ENCODE results near the gene CRISPLD2.
"Not testable (repeated sequence)": the region's sequence is repeated elsewhere in the genome, so short reads cannot be mapped to it uniquely, and the experiment has no call there.

The CRISPLD2 gene

DNA sequence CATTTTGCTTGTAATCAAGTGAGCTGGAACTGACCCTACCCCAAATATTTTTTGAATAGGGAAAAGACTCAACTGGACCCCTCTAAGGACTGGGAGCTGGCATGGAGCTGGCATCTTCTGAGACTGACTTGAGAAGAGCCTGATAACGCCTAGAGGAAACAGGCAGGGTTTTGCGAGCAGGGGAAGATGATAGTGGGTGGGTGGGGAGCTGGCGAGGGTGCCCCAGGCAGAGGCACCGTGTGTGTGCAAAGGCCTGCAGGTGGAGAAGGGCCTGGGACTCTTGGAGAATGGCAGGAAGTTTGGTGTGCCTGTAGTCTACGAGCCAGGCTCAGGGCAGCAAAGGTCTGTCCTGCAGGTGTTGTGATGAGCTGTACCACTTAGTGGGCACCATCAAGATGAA, 4.1 kb downstream of the CRISPLD2 start:
- no peak for DNase-seq

DNA sequence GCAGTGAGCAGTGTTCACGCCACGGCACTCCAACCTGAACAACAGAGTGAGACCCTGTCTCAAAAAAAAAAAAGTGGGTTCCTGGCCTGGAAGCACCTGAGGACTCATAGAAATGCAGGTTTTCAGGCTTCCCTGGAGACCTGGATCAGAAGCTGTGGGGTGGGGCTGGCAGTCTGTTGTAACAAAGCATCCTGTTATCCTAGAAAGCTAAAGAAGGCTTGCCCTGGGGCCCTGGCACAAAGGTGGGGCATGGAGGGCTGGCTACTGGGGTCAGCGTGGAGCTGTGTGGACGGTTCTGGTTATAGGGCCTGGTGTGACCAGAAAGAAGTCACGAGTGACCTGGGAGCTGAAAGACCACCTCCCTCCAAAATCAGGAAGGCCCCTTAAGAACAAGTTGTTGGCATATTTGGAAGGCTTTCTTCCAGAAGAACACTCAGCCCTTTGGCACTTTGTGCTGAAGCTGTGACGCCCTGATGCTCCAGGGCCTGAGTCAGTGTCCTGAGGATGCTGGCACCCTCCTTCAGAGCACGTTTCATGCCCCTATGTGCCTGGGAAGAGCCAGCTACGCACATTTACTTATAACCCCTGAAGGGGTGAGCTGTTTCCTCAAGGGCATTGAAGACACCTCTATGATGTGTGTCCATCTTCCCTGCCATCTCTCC, 6.2 kb downstream of the CRISPLD2 start:
- no peak for DNase-seq

DNA sequence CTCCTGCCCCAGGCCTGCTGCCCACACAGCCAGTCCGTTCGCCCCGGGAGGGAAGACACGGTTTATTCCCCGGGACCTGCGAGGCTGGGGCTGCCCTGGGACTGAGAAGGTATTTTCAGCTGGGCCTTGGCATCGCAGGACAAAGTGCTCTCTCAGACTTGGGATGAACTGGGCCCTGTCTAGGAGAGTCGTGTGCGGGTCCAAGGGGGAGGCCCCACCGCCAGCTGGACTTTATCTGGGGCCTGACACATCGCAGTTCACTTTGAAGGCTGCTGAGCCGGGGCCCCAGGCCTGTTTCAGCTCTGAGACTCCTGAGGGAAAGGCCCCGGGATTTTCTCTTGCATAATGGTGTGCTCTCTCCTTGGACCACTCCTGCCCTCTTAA, 6.8 kb downstream of the CRISPLD2 start:
- DNase-seq = no peak

DNA sequence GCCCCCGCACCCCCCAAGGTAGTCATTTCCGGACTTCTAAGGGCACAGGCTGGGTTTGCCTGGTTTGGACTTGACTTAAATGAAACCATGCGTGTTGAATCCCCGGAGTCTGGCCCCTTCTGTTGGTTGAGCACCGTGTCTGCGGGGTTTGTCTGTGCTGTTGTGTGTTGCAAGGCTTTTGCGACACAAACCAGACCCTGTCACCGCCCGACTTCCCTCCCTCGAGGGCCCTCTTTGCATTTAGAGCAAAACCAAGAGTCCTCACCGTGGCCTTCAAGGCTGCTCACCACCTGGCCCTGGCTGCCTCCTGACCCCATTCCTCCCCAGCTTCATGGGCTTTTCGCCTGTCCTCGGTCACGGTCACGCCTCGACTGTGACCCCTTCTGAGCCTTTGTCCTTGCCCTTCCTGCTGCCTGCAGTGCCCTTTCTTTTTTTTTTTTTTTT, 7.4 kb downstream of the CRISPLD2 start:
- no peak for DNase-seq

DNA sequence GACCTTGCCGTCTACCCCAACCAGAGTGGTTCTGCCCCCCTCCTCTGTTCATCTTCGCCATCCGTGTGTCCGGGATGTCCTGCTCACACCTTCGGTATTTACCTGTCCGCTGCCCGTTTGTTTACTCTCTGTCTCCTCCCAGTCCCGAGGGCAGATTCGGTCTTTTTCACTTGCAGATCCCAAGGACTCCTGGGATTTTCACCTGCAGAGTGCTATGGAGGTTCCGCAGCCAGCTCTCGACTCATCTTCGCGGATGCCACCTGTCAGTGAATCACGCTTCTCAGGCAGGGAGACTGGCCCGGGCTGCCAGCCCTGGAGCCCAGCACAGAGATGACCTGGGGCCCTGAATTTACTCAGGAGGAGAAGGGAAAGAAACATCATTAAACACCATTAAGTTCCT, 8.1 kb downstream of the CRISPLD2 start:
- DNase-seq = no peak

DNA sequence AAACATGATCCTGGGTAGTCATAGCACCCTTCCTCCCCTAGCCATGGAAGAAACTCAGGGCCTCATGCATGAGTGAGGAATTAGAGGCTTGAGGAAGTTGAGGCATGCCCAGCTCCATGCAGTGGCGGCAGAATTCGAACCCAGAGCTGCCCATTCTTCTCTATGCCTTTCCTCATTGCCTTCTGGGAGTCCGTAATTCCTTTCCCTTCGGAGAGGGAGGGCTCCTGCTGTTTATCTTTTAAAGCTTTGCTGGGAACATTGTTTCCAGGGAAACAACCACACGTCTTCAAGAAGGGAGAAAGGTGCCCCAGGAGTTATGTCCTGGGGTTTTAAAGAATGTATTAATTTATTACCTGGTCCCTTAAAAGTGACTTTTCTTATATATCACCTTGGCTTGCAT, 8.5 kb downstream of the CRISPLD2 start:
- no peak for DNase-seq

DNA sequence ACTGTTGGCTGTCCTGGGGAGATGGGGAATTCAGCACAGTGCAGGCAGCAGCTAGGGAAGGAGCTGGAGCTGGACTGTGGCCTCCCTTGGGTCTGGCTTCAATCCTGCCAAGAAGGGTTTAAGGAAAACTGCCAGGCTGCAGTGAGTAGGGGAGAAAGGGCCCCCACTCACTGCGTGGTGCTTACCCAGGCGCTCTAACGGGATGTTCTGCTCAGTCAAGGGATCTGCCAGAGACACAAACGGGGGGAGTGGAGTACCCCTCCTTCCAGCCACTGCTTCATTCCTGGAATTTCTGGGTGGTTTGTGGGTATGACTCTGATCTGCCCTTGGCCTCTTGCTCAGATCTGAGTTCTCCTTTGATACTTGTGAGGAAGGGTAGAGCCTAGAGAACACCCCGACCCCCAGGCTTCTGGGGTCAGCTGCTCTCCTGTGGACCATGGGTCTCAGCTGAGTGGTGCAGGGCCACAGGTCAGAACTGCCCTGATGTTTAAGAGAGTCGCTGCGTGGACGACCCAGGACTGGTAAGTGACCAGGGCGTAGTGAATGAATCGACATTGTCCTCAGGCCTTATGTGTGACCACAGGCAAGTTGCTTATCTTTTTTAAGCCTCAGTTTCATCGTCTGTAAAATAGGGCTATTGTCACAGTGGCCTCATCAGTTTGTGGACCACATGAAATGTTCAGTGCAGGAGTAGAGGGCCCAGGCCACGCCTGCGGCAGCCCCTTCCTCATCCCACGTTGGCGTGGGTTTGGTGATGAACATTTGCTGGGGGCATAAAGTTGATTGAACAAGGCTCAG, 9.6 kb downstream of the CRISPLD2 start:
- no peak for DNase-seq

DNA sequence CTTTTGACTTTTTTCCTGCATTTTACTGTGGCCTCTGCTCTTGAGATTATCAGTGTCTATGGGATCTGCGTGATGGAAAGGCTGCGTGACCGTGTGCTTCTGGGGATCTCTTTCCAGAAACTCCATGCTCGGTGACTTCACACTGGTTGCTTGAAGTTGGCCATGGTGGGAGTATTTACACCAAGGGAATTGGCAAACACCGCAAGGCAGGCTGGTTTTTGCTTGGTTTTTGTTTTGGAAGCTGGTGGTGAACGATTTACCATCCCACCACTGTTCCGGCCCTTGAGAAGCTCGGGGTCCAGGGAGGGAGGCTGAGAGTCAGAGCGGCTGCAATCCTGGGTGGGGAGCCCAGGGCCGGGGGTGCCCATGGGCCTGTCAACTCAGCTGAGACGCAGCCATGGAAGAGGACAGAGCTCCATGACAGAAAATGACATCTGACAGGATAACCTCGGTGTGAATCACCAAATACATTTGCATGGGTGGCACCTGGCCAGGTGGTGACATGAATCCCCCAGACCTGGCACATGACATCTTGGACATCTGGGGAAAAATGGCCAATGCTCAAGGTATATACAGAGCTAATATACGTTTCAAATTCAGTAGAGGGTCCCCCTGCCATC, 11.1 kb downstream of the CRISPLD2 start:
- DNase-seq = no peak

DNA sequence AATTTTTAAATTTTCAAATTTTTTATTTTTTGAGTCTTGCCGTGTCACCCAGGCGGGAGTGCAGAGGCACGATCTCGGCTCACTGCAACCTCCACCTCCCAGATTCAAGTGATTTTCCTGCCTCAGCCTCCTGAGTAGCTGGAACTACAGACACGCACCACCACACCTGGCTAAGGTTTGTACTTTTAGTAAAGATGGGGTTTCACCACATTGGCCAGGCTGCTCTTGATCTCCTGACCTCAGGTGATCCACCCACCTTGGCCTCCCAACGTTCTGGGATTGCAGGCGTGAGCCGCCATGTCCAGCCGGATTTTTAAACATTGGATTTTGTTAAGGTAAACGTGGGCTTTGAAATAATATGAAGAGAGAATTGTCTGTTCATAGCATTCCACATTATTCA, 11.9 kb downstream of the CRISPLD2 start:
- not testable (repeated sequence) for DNase-seq

DNA sequence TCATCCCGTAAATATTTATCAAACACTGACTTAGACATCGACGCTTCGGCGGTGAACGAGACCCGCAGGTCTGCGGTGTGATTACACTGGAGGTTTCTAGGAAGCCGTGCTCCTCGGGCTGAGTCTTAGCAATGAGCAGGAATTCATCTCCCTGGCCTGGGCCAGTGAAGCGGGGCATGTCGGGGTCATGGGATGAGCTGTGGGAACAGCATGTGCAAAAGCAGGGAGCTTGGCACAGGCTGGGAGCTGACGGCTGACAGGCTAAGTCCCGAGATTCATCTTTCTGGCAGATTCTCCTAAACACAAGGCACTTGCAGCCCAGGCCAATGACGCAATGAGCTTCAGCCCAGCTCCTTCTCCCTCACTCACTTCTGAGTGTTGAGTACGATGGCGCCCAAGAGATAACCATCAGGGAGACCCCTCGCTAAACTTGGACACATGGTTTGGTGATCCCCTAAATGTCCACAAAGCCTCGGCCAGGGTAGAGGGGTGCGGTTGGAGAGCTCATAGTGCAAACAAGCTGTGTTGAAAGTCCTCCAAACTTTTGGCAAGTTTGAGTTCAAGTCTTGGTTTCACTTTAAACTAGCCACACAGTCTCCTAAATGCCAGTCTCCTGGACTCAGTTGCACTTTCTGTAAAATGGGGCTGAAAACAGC, 12.8 kb downstream of the CRISPLD2 start:
- no peak for DNase-seq

DNA sequence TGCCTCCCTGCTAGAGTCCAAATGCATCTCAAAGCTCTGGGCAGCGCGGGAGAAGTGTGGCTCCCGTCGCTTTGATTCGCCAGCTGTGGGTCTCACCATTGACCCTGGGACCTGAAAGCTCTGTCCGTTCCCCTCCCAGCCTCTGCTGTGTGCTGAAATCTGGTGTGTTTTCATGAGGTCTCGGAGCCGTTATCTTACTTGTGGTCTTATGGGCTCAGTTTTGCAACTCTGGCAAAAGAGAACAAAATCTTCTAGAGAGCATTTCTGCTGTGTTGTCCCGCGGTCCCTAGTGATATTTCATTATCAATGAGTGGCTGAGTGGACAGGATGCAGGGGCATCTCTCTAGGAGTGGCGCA, 13.3 kb downstream of the CRISPLD2 start:
- DNase-seq = no peak

DNA sequence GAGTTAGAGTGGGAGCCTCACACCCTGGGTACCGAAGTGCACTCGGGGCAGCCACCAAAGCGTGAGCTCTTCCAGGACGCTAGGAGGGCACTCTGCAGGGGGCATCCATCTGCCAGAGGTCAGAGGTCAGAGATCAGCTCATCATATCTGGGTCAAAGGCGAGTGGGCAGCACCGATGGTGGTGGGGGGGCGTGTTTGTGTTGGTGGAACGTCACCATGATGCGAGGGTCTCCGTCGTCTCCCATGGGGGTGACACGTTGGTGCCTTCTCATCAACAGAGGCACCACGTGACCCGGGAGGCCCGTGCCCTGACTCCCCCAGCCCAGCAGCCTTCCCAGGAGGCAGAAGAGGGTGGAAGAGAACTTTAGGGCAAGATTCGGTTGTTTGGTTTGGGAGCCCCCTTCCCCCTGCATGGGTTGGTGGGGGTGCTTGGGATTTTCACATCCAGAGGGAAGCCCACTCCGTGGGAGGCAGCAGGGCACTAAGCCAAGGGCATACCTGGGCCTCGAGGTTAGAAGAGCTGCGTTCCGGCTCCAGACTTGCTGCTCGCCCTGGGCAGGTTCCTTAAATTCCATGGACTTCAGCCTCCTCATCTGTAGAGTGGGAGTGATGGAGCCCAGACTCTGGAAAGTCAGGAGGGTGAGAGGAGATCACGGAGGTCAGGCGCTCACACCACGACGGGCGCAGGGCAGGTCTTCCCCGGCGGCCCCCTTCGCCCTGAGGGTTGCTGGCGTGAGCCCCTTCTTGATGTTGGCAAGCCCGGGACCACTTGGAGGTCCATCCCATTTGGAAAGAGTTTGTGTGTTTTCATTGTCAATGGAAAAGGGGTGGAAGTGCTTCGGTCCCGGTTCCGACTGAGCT, 14.0 kb downstream of the CRISPLD2 start:
- DNase-seq = no peak

DNA sequence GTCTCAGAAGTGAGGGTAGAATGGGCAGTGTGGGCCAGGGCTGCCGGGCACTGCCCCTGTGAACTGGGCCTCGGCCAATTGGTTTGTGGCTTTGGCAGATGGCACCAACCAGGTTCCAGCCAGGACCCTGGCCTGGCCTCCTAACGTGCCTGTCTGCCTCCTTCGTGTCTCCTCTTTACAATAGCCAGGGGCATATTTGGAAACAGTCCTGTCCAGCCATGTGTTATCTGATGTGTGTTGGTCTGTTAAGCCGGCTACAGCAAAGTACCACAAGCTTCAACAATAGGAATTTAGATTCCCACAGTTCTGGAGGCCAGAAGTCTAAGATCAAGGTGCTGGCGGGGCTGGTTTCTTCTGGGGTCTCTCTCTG, 14.6 kb downstream of the CRISPLD2 start:
- no peak for DNase-seq

DNA sequence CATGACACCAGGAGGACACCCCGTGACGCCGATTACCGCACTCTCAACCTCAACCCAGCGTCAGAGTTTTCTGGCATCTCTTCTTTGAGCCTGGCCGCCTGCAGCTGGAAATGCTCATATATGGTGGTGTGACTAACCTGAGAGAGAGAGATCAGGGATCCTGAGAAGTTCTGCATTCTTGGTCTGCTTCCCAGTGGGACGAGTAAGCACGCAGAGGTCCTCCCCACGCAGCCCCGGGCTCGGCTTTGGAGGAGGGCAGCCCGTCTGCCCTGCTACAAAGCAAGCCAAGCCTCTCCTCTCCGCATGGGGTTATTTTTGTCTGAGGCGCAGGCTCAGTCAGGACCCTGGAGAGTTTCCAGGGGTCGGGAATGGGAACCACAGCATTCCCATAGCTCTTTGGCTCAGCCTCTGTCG, 16.5 kb downstream of the CRISPLD2 start:
- DNase-seq = no peak

DNA sequence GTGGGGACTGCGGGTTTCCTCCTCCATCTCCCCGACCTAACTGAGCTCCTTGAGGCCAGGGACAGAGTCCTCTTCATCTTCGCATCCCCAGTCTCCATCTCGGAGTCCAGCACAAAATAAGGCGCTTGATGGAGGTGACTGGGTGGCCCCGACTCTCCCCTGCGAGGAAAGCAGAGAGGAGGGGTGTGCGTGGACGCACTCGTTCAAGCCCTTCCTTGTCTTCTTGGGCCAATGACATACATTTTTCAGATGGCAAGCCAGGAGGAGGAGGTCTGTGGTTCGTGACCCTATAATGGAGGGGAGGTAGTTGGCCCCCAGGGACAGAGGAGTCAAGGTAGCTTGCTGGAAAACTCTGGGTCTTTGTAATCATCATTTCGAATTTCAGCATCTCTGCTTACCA, 17.2 kb downstream of the CRISPLD2 start:
- DNase-seq = no peak

DNA sequence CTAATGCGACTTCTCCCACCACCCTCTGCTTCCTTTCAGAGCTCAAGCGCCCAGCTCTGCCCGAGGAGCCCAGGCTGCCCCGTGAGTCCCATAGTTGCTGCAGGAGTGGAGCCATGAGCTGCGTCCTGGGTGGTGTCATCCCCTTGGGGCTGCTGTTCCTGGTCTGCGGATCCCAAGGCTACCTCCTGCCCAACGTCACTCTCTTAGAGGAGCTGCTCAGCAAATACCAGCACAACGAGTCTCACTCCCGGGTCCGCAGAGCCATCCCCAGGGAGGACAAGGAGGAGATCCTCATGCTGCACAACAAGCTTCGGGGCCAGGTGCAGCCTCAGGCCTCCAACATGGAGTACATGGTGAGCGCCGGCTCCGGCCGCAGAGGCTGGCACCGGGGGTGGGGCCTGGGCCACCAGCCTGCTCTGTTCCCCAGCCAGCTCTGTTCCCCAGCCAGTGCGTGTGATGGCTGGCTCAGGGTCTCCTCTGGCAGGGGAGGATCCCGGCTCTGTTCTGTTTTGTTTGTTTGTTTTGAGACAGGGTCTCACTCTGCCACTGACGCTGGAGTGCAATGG, 18.7 kb downstream of the CRISPLD2 start:
- DNase-seq = no peak

DNA sequence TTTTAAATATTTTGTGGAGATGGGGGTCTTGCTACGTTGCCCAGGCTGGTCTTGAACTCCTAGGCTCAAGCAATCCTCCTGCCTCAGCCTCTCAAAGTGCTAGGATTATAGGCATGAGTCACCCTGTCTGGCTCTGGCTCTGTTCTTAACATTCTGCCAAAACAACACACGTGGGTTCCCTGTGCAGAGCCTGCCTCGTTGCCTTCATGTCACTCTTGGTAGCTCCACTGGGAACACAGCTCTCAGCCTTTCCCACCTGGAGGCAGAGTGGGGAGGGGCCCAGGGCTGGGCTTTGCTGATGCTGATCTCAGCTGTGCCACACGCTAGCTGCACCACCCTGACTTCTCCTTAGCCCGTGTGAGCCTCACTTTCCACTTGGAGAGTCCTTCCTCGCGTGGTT, 19.3 kb downstream of the CRISPLD2 start:
- DNase-seq = no peak

DNA sequence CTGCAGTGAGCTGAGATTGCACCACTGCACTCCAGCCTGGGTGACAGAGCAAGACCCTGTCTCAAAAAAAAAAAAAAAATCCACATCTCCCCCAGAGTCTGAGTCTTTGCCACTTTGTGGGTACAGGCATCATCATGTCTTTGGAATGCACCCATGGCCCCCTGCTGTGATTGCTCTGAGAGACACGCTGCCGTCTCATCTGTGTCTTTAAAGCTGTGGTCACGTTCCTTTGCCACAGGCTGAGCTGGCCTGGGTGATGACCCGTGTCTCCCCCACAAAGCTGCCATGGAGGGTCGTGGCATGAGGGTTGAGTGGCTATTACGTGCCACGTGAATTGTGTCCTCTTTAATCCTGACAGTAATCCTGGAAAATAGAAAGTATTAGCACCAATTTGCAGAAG, 20.2 kb downstream of the CRISPLD2 start:
- DNase-seq = no peak

DNA sequence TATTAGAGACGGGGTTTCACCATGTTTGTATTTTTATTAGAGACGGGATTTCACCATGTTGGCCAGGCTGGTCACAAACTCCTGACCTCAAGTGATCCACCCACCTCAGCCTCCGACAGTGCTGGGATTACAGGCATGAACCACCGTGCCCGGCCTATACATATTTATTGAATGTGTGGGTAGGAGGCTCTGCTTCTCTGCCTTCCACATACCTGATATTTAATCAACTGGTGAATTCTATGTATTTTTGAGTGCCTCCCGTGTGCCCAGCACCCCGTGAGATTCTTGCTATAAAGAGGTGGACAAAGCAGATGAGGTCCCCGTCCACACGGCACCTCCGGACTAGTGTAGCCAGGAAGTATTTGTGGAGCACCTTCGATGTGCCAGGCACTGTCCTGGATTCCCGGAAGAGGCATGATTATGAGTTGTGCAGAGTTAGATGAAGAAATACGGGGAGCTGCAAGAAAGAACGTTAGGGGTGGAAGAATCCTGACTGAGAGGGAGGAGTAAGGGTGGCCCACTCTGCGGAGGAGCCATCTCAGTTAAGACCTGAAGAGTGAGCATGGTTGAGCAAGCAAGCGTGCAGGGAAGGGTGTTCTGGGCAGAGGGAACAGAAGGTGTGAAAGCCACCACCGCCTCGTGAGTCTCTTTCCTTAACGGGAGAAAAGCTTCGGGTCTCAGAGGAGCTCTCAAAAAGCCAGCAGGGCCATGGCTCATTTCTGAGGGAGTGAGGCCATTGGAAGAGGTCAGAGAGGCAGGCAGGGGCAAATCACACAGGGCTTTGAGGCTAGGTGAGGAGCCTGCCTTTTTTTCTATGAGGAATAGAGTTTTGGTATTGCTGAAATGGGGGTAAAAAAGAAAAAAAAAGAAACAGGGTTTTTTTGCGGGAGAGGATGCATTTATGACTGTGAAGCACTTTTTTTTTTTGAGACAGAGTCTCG, 21.2 kb downstream of the CRISPLD2 start:
- no peak for DNase-seq

DNA sequence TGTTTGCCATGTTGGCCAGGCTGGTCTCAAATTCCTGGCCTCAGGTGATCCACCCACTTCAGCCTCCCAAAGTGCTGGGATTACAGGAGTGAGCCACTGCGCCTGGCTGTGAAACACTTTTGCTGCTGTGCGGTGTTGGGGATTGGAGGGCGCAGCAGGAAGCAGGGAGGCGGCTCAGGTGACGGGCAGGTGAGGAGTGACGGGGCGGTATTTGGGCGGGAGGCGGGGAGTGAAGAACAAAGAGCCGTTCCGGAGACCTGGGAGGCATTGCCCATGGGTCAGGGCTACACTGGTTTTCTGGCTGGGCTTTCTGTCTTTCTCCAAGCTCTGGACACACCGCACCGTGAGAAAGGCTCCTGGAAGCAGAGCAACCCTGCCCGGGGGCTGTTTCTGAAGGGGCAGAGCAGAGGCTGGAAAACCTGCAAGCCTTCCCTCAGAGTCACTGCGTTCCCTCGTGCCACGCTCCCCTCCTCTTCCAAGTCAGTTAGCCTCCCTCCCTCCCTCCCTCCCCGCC, 22.1 kb downstream of the CRISPLD2 start:
- no peak for DNase-seq

DNA sequence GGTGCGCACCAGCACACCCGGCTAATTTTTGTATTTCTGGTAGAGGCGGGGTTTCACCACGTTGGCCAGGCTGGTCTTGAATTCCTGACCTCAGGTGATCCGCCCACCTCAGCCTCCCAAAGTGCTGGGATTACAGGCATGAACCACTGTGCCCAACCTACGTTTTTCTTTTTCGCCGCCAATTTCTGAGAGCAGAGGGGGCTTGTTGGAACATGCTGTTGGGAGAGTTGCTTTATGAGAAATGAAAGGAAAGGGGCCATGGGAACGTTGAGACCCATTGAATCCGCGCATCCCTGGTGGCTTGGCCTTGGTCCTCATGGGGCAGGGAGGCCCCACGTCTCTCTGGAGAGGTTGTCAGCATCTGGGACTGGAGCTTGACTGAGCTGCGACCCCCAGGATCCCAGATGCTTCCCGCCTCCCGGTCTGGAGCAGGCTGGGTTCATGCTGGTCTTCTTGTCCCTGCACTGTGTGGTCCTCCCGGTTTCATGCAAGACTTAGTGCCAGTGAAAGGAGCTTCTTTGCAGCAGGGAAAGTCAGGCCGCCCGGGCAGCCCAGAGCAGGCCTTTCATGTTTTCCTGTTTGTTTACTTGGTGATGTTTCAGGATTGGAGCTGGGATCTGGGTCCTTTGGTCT, 22.8 kb downstream of the CRISPLD2 start:
- DNase-seq = no peak
